Adrenal gland (tissue), 5 donors: ENCODE results near the gene SLC38A1.

ENCODE experiments used
- CTCF ChIP-seq, 6 experiments: fragments of 450-650 bp in 4 of 6; fragments of 200-600 bp in 2 of 6; sonication (generic) in 1 of 6; IDR thresholded peaks; 1 replicate in 5 of 6; 2 replicates in 1 of 6; pipeline versions ENCODE4 v1.5.1 to v1.8.0; 2016 to 2021; ENCODE audit warnings: antibody characterized with exemption in 6 of 6, mild to moderate bottlenecking in 2 of 6, moderate library complexity in 1 of 6
- POLR2A ChIP-seq, 2 donors: fragments of 450-650 bp; IDR thresholded peaks; one replicate each; pipeline ENCODE4 v1.6.1; 2017; ENCODE audit warnings: antibody characterized with exemption in 2 of 2, mild to moderate bottlenecking in 2 of 2, moderate library complexity in 1 of 2
- donor health status: DM: no; HTN: no; CAD: no.

GRCh38 chr12:46134205-46134811, 134.5 kb downstream of the SLC38A1 start:
- TF ChIP-seq CTCF (IDR thresholded peaks at IDR 0.05) (no peak), POLR2A (IDR thresholded peaks at IDR 0.05) (no peak)
